Transverse colon (tissue), 4 donors: ENCODE results near the gene SMIM1. TPM values are rescaled to one million over a fixed set of nuclear protein-coding genes. Genes with fewer than 3 reads are reported as not detected.
"Not testable (repeated sequence)": the region's sequence is repeated elsewhere in the genome, so short reads cannot be mapped to it uniquely, and the experiment has no call there.

ENCODE experiments used
- DNase-seq: peaks from one replicate; pipeline ENCODE4 v3.0.0-alpha.2; 2019
- H3K27ac ChIP-seq, 4 donors: fragments of 200-600 bp; sonication (generic); 2 replicates each; pipeline ENCODE4 v1.5.1; 2016 to 2018; ENCODE audit warnings: inconsistent platforms in 4 of 4
- H3K27me3 ChIP-seq: fragments of 200-600 bp; sonication (generic); 2 replicates; pipeline ENCODE4 v1.5.1; 2017; ENCODE audit warnings: inconsistent platforms
- H3K36me3 ChIP-seq, 4 donors: fragments of 200-600 bp; sonication (generic); 2 replicates each; pipeline ENCODE4 v1.5.1; 2017 to 2019; ENCODE audit warnings: inconsistent platforms in 4 of 4
- H3K4me1 ChIP-seq, 4 donors: fragments of 200-600 bp; sonication (generic); 2 replicates each; pipeline ENCODE4 v1.5.1; 2017 to 2020; ENCODE audit warnings: inconsistent platforms in 4 of 4
- H3K4me3 ChIP-seq, 4 donors: fragments of 200-600 bp; sonication (generic); 1 replicate in 1 of 4; 2 replicates in 3 of 4; pipeline versions ENCODE4 v1.5.1 to v1.6.1; 2017 to 2019; ENCODE audit warnings: inconsistent platforms in 4 of 4
- H3K9me3 ChIP-seq, 2 donors: fragments of 200-600 bp; sonication (generic); 2 replicates each; pipeline ENCODE4 v1.5.1; 2017 to 2019; ENCODE audit warnings: inconsistent platforms in 2 of 2
- EP300 ChIP-seq: sonication (generic); formaldehyde crosslinking; IDR thresholded peaks from one replicate; pipeline ENCODE4 v1.6.1; 2017; ENCODE audit warnings: antibody characterized with exemption, low read depth
- POLR2A ChIP-seq: fragments of 450-650 bp; IDR thresholded peaks from one replicate; pipeline ENCODE4 v1.6.1; 2016; ENCODE audit warnings: antibody characterized with exemption, mild to moderate bottlenecking, moderate library complexity
- POLR2AphosphoS5 ChIP-seq, 3 donors: sonication (generic); formaldehyde crosslinking; IDR thresholded peaks; one replicate each; pipeline ENCODE4 v1.6.1; 2016; ENCODE audit warnings: antibody characterized with exemption in 3 of 3
- WGBS, 2 donors: methylation state at CpG; one replicate each; pipeline ENCODE4 v1.1.5; 2018; ENCODE audit warnings: low coverage in 1 of 2; 5-methylcytosine and 5-hydroxymethylcytosine counted together
- in situ Hi-C, 4 donors: fragments of 200-750 bp; cut with MboI; loops; one replicate each; pipeline versions ENCODE4 v1.15.0 to v1.15.1; 2017; ENCODE audit warnings: low sequenced_read_pairs in 3 of 4, low pct_ligation_motif_present in 1 of 4, low pct_unique_long_range_greater_than_20kb in 1 of 4
- intact Hi-C: fragments of 100-400 bp; cut with DNase I; formaldehyde crosslinking; loops from one replicate; pipeline ENCODE4 v1.15.1; 2023; ENCODE audit warnings: low total_unique reads
- total RNA-seq, 4 donors: library from RNA; depleted of rRNA; stranded (reverse); fragments of >200 nt; gene quantifications; one replicate each; pipeline ENCODE4 v1.1.0, GENCODE V29; 2016
- TF ChIP-seq, protein P1 (sequence below), 5 experiments: fragments of 200-600 bp in 3 of 5; fragments of 450-650 bp in 2 of 5; sonication (generic) in 3 of 5; IDR thresholded peaks; 1 replicate in 2 of 5; 2 replicates in 3 of 5; pipeline ENCODE4 v1.5.1; 2016 to 2017; ENCODE audit warnings: antibody characterized with exemption in 5 of 5, inconsistent platforms in 3 of 5, mild to moderate bottlenecking in 2 of 5, moderate library complexity in 1 of 5

Gene SMIM1
- total RNA-seq, 4 donors from 2014 or later = not detected

GRCh38 chr1:3795453-3796214, 23.1 kb downstream of the SMIM1 start:
- DNase-seq = no peak
- intact Hi-C loops = no loop called here

GRCh38 chr1:3796215-3797061, 23.9 kb downstream of the SMIM1 start, which contains the start of gene LRRC47:
Gene LRRC47 (minus strand): TSS chr1:3796498. CDS start chr1:3796476, 22 bp downstream.
- Histone ChIP-seq H3K4me3 (peak within 1 kb of the TSS; percentile 88 to 99 (median 96)), H3K9me3 (no peaks in the 10 kb centered on the region), H3K27ac (peak within 1 kb of the TSS; percentile 71 to 87 (median 84)), H3K4me1 (peaks cover 24 to 40% (median 28%) of the 10 kb centered on the region in 4 donors), H3K36me3 (no peaks in the 10 kb centered on the region), H3K27me3 (peaks cover 10% of the 10 kb centered on the region)
- peak; percentile 95 for DNase-seq
- intact Hi-C loops (no loop called here), in situ Hi-C loops (no loop called here)
- TF ChIP-seq, protein P1, sequence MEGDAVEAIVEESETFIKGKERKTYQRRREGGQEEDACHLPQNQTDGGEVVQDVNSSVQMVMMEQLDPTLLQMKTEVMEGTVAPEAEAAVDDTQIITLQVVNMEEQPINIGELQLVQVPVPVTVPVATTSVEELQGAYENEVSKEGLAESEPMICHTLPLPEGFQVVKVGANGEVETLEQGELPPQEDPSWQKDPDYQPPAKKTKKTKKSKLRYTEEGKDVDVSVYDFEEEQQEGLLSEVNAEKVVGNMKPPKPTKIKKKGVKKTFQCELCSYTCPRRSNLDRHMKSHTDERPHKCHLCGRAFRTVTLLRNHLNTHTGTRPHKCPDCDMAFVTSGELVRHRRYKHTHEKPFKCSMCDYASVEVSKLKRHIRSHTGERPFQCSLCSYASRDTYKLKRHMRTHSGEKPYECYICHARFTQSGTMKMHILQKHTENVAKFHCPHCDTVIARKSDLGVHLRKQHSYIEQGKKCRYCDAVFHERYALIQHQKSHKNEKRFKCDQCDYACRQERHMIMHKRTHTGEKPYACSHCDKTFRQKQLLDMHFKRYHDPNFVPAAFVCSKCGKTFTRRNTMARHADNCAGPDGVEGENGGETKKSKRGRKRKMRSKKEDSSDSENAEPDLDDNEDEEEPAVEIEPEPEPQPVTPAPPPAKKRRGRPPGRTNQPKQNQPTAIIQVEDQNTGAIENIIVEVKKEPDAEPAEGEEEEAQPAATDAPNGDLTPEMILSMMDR (IDR thresholded peaks at IDR 0.05) = peak in 2 of 5 experiments; percentile 11 to 12
- no peak for TF ChIP-seq EP300
- TF ChIP-seq POLR2AphosphoS5 (IDR thresholded peaks at IDR 0.05) = peak; percentile 70 to 87 (median 85)
- peak; percentile 70 for TF ChIP-seq POLR2A
- 5% methylated on average over 12 to 30 of the region's 60 CpGs for WGBS, 2 donors

More at GRCh38 chr1:3795453-3796214, 23.1 kb downstream of the SMIM1 start:
- H3K27me3 ChIP-seq = peaks cover 6% of the 10 kb centered on the region
- H3K27ac ChIP-seq = peak overlapping the region; percentile 71 to 87 (median 84)
- no peaks in the 10 kb centered on the region for H3K36me3 ChIP-seq
- in situ Hi-C loops = no loop called here
- 10% methylated on average over 14 of the region's 53 CpGs; no CpG with 5 or more reads in 1 of the 2 donors for WGBS, 2 donors
- peak overlapping the region; percentile 88 to 99 (median 96) for H3K4me3 ChIP-seq
- H3K4me1 ChIP-seq = peaks cover 24 to 38% (median 28%) of the 10 kb centered on the region in 4 donors
- no peaks in the 10 kb centered on the region for H3K9me3 ChIP-seq
- no peak for TF ChIP-seq POLR2AphosphoS5 (IDR thresholded peaks at IDR 0.05)
- TF ChIP-seq, protein P1 (IDR thresholded peaks at IDR 0.05) = no peak
- TF ChIP-seq EP300 = no peak
- TF ChIP-seq POLR2A = no peak

DNA sequence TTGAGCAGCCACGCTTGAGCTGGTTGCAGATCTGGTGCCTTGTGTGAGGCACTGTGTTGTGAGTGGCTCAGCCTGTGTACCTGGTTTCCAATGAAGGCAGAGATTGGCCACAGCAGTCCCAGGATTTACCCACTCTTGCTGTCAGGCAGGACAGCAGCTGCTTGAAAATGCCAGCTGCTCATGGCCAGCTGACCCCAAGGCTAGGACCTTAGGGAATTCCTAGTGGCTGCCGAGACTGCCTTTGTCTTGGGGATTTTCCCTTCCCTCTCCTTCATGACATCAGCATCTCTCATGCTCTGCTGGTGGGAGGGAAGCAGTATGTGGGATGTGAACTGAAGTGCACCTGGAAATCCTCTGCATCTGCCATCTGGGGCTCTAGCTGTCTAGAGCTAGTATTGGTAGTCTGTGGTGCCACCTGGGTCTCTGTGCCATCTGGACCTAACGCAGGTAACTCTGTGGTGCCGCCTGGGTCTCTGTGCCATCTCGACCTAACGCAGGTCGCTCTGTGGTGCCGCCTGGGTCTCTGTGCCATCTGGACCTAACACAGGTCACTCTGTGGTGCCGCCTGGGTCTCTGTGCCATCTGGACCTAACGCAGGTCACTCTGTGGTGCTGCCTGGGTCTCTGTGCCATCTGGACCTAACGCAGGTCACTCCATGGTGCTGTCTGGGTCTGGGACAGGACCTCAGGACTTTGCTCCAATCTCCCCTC, 27.6 kb downstream of the SMIM1 start:
- Histone ChIP-seq H3K27me3 (peaks cover 20% of the 10 kb centered on the region), H3K27ac (no peak overlapping the region), H3K9me3 (no peaks in the 10 kb centered on the region), H3K4me3 (no peak overlapping the region), H3K36me3 (no peaks in the 10 kb centered on the region), H3K4me1 (peaks cover 5 to 15% (median 9%) of the 10 kb centered on the region in 4 donors)
- intact Hi-C loops = no loop called here
- DNase-seq = no peak
- in situ Hi-C loops = no loop called here
- WGBS, 2 donors = 84% methylated on average over 8 of the region's 11 CpGs; no CpG with 5 or more reads in 1 of the 2 donors
- TF ChIP-seq EP300 (no peak), POLR2A (no peak), POLR2AphosphoS5 (IDR thresholded peaks at IDR 0.05) (no peak)
- TF ChIP-seq, protein P1 (IDR thresholded peaks at IDR 0.05) = no peak

- H3K27ac ChIP-seq, in situ Hi-C loops, intact Hi-C loops, H3K4me1 ChIP-seq, H3K4me3 ChIP-seq, H3K9me3 ChIP-seq, DNase-seq, H3K36me3 ChIP-seq: not testable (repeated sequence)
- 72 to 90% methylated on average over 2 to 3 of the region's 3 CpGs for WGBS, 2 donors
- H3K27me3 ChIP-seq = peaks cover 20% of the 10 kb centered on the region
Measured at GRCh38 chr1:3800795-3801194, 28.2 kb downstream of the SMIM1 start.
